PFSK-1 (cell line): ENCODE measurements around the gene EN2.

ENCODE experiments used
- FOXP2 ChIP-seq: optimal IDR thresholded peaks from 2 replicates; pipeline ENCODE3; 2011; ENCODE audit warnings: borderline replicate concordance, control low read depth, inconsistent platforms; ENCODE audit not compliant: insufficient read depth; ENCODE audit errors: extremely low read length, extremely low read depth
- POLR2AphosphoS5 ChIP-seq: IDR thresholded peaks from 2 replicates; pipeline ENCODE4 v1.6.1; 2012; ENCODE audit warnings: low read depth, mild to moderate bottlenecking, control low read depth, low read length, moderate library complexity
- SIN3A ChIP-seq: IDR thresholded peaks from 2 replicates; pipeline ENCODE4 v1.6.1; 2012; ENCODE audit warnings: mild to moderate bottlenecking, low read length, moderate library complexity, borderline replicate concordance; ENCODE audit not compliant: insufficient read depth
- TAF1 ChIP-seq: IDR thresholded peaks from 2 replicates; pipeline ENCODE4 v1.6.1; 2012; ENCODE audit warnings: low read length, control low read depth, borderline replicate concordance; ENCODE audit not compliant: insufficient read depth
- TF ChIP-seq, protein P1 (sequence below), 2 experiments: IDR thresholded peaks; 2 replicates each; pipeline versions ENCODE4 v1.6.1 to v1.8.0; 2011 to 2012; ENCODE audit warnings: low read depth in 2 of 2, low read length in 2 of 2, control low read depth in 1 of 2, inconsistent platforms in 1 of 2, mild to moderate bottlenecking in 1 of 2, moderate library complexity in 1 of 2; ENCODE audit not compliant: insufficient read depth in 1 of 2

Gene EN2

DNA sequence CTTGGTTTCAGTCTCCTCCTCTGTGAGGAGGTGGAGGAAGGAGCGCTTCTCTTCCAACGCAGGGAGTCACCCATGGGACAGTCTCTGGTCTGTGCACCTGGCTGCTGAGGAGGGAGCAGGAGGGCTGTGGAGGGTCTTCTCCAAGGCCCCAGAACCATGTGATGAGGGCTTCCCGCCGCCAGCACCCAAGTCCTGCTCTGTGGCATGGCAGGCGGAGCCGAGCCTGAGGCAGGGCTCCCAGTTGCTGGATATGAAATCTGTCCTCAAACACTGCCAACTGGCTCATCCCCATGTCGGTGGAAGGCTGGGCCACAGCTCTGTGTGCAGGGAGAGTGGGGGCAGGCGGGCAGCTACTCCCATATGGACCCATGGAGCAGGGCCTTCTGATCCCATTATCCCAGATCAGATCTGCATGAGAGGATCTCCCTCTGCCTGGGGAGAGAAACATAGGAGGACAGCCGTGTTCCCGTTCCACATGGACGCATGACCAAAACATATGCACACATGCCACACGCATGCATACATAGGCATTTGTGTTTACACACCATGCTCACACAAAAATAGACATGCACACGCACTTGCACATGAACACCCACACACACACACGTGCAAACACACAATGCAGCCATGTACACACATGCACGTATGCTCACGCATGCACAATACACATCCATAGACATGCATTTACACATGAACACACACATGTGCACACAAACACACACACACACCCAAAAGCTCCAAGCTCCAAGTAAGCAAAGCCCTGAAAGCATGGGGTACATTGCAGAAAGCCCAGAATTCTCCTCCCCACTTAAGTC, 38.8 kb upstream of the EN2 start:
- TF ChIP-seq, protein P1, sequence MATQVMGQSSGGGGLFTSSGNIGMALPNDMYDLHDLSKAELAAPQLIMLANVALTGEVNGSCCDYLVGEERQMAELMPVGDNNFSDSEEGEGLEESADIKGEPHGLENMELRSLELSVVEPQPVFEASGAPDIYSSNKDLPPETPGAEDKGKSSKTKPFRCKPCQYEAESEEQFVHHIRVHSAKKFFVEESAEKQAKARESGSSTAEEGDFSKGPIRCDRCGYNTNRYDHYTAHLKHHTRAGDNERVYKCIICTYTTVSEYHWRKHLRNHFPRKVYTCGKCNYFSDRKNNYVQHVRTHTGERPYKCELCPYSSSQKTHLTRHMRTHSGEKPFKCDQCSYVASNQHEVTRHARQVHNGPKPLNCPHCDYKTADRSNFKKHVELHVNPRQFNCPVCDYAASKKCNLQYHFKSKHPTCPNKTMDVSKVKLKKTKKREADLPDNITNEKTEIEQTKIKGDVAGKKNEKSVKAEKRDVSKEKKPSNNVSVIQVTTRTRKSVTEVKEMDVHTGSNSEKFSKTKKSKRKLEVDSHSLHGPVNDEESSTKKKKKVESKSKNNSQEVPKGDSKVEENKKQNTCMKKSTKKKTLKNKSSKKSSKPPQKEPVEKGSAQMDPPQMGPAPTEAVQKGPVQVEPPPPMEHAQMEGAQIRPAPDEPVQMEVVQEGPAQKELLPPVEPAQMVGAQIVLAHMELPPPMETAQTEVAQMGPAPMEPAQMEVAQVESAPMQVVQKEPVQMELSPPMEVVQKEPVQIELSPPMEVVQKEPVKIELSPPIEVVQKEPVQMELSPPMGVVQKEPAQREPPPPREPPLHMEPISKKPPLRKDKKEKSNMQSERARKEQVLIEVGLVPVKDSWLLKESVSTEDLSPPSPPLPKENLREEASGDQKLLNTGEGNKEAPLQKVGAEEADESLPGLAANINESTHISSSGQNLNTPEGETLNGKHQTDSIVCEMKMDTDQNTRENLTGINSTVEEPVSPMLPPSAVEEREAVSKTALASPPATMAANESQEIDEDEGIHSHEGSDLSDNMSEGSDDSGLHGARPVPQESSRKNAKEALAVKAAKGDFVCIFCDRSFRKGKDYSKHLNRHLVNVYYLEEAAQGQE (IDR thresholded peaks at IDR 0.05; ENCODE audit: insufficient read depth in 1 of 2, low read depth in 2 of 2, low read length in 2 of 2): no peak
- no peak for TF ChIP-seq POLR2AphosphoS5
- no peak for TF ChIP-seq SIN3A
- no peak for TF ChIP-seq FOXP2
- no peak for TF ChIP-seq TAF1

- TF ChIP-seq TAF1 (no peak), POLR2AphosphoS5 (no peak), SIN3A (no peak), FOXP2 (no peak)
- TF ChIP-seq, protein P1 (IDR thresholded peaks at IDR 0.05; ENCODE audit: insufficient read depth in 1 of 2, low read depth in 2 of 2, low read length in 2 of 2): no peak
These were observed 37.8 kb upstream of the EN2 start for GRCh38 chr7:155420116-155420515.

DNA sequence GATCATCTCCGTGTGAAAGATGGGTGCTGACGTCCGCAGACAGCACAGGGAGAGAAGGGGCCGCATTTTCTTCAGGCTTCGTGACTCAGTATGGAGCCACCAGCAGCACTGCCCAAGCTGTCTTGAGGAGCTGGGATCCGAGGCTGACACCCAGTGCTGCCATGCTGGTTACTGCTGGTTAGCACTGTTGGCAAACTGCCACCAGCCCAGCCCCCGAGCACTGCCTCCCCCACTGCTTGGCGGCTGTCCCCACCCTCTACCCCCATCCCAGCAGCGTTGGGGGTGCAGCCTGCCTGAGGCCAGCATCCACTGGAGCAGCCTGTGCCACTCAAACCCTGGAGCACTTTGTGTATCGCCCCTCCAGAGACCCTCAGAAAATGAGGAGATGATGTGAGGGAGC, 35.8 kb upstream of the EN2 start:
- TF ChIP-seq, protein P1 (IDR thresholded peaks at IDR 0.05; ENCODE audit: insufficient read depth in 1 of 2, low read depth in 2 of 2, low read length in 2 of 2): no peak
- no peak for TF ChIP-seq POLR2AphosphoS5

GRCh38 chr7:155422599-155423336, 35.2 kb upstream of the EN2 start:
- TF ChIP-seq SIN3A (no peak), FOXP2 (no peak), TAF1 (no peak), POLR2AphosphoS5 (no peak)
- TF ChIP-seq, protein P1 (IDR thresholded peaks at IDR 0.05; ENCODE audit: insufficient read depth in 1 of 2, low read depth in 2 of 2, low read length in 2 of 2): no peak
